Mesodermal cell (in vitro differentiated cells): ENCODE measurements around the gene GPD1L.

Experiments used
- H3K27ac ChIP-seq: 2 replicates; pipeline ENCODE4 v1.7.0; 2013; ENCODE audit warnings: mild to moderate bottlenecking, low read depth, low read length, moderate library complexity; ENCODE audit not compliant: severe bottlenecking
- H3K36me3 ChIP-seq: 2 replicates; pipeline ENCODE4 v1.7.1; 2013; ENCODE audit warnings: mild to moderate bottlenecking, low read length, moderate library complexity; ENCODE audit not compliant: control insufficient read depth, insufficient read depth
- H3K4me1 ChIP-seq: one replicate; pipeline ENCODE4 v1.7.1; 2013; ENCODE audit warnings: mild to moderate bottlenecking, low read length; ENCODE audit not compliant: insufficient read depth, control insufficient read depth, poor library complexity, severe bottlenecking
- H3K4me3 ChIP-seq: 2 replicates; pipeline ENCODE4 v1.7.0; 2013; ENCODE audit warnings: low read length, control low read depth, mild to moderate bottlenecking; ENCODE audit not compliant: insufficient read depth, poor library complexity, severe bottlenecking; ENCODE audit errors: extremely low read depth
- H3K9me3 ChIP-seq: 2 replicates; pipeline ENCODE4 v1.7.1; 2013; ENCODE audit warnings: mild to moderate bottlenecking, low read length, moderate library complexity; ENCODE audit not compliant: control insufficient read depth
- WGBS, 2 experiments: methylation state at CpG; one replicate each; pipeline ENCODE4 v1.1.5; 2013; ENCODE audit warnings: missing lambda C conversion rate in 2 of 2; ENCODE audit not compliant: insufficient coverage in 2 of 2; 5-methylcytosine and 5-hydroxymethylcytosine counted together

GPD1L gene

DNA sequence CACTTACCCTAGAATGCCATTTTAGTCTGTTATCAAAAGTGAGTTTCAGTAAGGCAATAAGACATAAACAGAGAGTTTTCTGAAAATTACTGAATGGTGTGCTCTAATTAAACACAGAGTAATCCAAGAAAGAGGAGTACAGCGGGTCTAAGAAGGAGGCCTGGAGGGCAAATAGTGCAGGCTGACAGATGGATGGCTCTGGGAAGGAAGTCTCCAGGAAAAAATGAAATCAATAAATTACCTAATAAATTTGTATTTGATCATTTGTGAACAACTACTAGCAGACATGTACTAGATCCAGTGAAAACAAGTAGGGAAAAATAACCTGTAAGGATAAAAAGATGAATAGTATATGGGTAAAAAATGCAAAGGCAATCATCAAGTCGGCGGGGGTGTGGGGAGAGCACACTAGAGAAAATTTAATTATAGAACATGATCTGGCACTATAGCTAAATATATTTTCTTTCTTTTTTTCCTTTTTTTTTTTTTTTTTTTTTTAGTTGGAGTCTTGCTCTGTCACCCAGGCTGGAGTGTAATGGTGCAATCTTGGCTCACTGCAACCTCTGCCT lies 22.6 kb upstream of the GPD1L start:
- Histone ChIP-seq H3K4me3 (no peak overlapping the region), H3K4me1 (no peaks in the 10 kb centered on the region), H3K36me3 (no peaks in the 10 kb centered on the region), H3K27ac (no peak overlapping the region), H3K9me3 (no peaks in the 10 kb centered on the region)
- no CpG with 5 or more reads among the region's 3 CpGs for WGBS, 2 experiments

GRCh38 chr3:32084870-32085269 lies 21.6 kb upstream of the GPD1L start:
- Histone ChIP-seq H3K9me3 (peaks cover 9% of the 10 kb centered on the region), H3K36me3 (no peaks in the 10 kb centered on the region), H3K4me3 (no peak overlapping the region), H3K27ac (no peak overlapping the region), H3K4me1 (no peaks in the 10 kb centered on the region)
- 71 to 86% methylated on average over 1 to 2 of the region's 2 CpGs for WGBS, 2 experiments

DNA sequence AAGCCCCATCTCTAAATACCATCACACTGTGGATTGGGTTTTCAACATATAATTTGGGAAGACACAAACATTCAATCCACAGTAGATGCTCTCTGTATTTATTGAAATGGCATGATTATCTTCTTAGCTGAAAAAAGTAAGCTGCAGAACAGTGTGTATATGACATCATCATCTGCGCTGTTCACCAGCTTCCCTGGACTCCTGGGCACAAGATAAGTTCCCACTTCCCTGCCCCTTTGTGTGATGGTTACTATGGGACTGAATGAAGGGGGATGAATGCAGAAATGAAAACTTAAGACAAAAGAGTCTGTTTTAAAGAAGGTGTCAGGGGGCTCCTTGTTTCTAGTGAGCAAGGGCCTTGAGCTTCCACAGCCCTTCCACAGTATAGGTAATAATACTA lies 20.0 kb upstream of the GPD1L start:
- 100% methylated on average over 1 of the region's 1 CpG; no CpG with 5 or more reads in 1 of the 2 experiments for WGBS, 2 experiments
- Histone ChIP-seq H3K4me3 (no peak overlapping the region), H3K27ac (no peak overlapping the region), H3K4me1 (no peaks in the 10 kb centered on the region), H3K9me3 (peaks cover 9% of the 10 kb centered on the region), H3K36me3 (no peaks in the 10 kb centered on the region)

GRCh38 chr3:32089476-32089875 lies 16.9 kb upstream of the GPD1L start:
- peaks cover 9% of the 10 kb centered on the region for H3K9me3 ChIP-seq
- H3K4me3 ChIP-seq, result no peak overlapping the region
- no peaks in the 10 kb centered on the region for H3K36me3 ChIP-seq
- H3K4me1 ChIP-seq, result no peaks in the 10 kb centered on the region
- H3K27ac ChIP-seq, result no peak overlapping the region
- WGBS, 2 experiments, result 91 to 100% methylated on average over 5 to 6 of the region's 6 CpGs

GRCh38 chr3:32093204-32093603 lies 13.2 kb upstream of the GPD1L start:
- H3K4me3 ChIP-seq, result no peak overlapping the region
- 93 to 100% methylated on average over 1 to 3 of the region's 5 CpGs for WGBS, 2 experiments

GRCh38 chr3:32095431-32095830 lies 11.0 kb upstream of the GPD1L start:
- no peaks in the 10 kb centered on the region for H3K4me1 ChIP-seq
- WGBS, 2 experiments, result no CpG with 5 or more reads among the region's 3 CpGs
- no peak overlapping the region for H3K4me3 ChIP-seq
- H3K27ac ChIP-seq, result no peak overlapping the region
- H3K9me3 ChIP-seq, result no peaks in the 10 kb centered on the region
- H3K36me3 ChIP-seq, result no peaks in the 10 kb centered on the region

More at GRCh38 chr3:32093204-32093603, 13.2 kb upstream of the GPD1L start:
- no peak overlapping the region for H3K27ac ChIP-seq
- H3K4me1 ChIP-seq, result no peaks in the 10 kb centered on the region
- H3K36me3 ChIP-seq, result no peaks in the 10 kb centered on the region
- peaks cover 9% of the 10 kb centered on the region for H3K9me3 ChIP-seq

- no peak overlapping the region for H3K4me3 ChIP-seq
- 100% methylated on average over 1 of the region's 1 CpG; no CpG with 5 or more reads in 1 of the 2 experiments for WGBS, 2 experiments
- no peaks in the 10 kb centered on the region for H3K36me3 ChIP-seq
- H3K4me1 ChIP-seq, result no peaks in the 10 kb centered on the region
- peaks cover 14% of the 10 kb centered on the region for H3K9me3 ChIP-seq
- no peak overlapping the region for H3K27ac ChIP-seq
Measured at GRCh38 chr3:32097768-32098167, 8.7 kb upstream of the GPD1L start.

DNA sequence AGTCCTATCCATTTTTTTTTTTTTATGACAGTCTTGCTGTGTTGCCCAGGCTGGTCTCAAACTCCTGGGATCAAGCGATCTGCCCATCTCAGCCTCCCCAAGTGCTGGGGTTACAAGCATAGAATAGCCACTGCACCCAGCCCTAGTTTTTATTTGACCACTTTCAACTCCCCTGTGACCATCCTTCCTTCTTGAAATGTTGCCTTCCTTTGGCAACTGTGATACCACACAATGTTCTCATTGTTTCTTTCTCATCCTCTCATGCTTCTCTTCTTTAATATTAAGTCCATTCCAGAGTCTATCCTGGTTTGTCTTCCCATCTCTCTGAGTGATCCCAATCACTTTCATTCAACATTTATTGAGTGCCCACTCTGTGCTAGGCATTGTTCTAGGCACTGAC lies 7.9 kb upstream of the GPD1L start:
- Histone ChIP-seq H3K4me3 (no peak overlapping the region), H3K36me3 (no peaks in the 10 kb centered on the region), H3K9me3 (peaks cover 19% of the 10 kb centered on the region), H3K27ac (no peak overlapping the region), H3K4me1 (no peaks in the 10 kb centered on the region)
- WGBS, 2 experiments, result 75 to 100% methylated on average over 1 of the region's 1 CpG

DNA sequence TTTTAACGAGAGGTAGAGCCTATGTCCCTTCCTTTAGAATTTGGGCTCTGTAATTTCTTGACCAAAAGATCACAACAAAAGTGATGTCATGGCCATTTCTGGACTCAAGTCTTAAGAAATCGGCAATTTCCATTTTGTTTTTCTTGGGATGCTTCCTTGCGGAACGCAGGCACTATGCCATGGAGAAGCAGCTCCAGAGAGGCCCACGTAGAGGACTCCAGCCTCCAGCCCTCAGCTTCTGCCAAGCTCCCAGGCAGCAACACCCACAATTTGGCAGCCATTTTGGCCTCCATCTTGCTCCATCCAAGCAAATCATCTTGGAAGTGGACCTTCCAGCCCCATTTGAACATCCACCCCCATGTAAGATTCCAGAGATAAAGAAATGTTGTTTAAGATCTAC lies 6.0 kb upstream of the GPD1L start:
- Histone ChIP-seq H3K9me3 (peaks cover 19% of the 10 kb centered on the region), H3K4me3 (no peak overlapping the region), H3K4me1 (no peaks in the 10 kb centered on the region), H3K27ac (no peak overlapping the region), H3K36me3 (no peaks in the 10 kb centered on the region)
- WGBS, 2 experiments, result 89 to 97% methylated on average over 4 to 5 of the region's 5 CpGs

DNA sequence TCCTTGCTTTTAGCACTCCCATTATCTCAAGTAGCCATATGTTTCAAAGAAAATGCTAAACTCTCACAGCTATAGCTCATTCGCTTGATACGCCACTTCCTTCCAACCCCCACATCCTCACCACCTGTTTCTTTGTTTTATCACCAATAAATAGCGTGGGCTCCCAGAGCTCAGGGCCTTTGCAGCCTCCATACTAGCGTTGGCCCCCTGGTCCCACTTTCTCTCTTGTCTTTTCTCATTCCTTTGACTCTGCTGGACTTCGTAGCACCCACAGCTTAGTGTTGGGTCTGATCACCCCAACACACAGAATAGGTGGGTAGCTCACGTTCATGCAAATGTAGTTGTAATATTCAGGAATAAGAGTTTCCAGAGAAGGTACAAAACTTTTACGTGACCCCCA lies 4.1 kb upstream of the GPD1L start:
- Histone ChIP-seq H3K4me3 (no peak overlapping the region), H3K9me3 (peaks cover 19% of the 10 kb centered on the region), H3K36me3 (no peaks in the 10 kb centered on the region), H3K4me1 (peaks cover 3% of the 10 kb centered on the region), H3K27ac (no peak overlapping the region)
- WGBS, 2 experiments, result 91 to 98% methylated on average over 4 to 5 of the region's 7 CpGs

GRCh38 chr3:32104492-32104891 lies 1.9 kb upstream of the GPD1L start:
- Histone ChIP-seq H3K9me3 (peaks cover 19% of the 10 kb centered on the region), H3K4me3 (no peak overlapping the region), H3K4me1 (peaks cover 3% of the 10 kb centered on the region), H3K27ac (no peak overlapping the region), H3K36me3 (no peaks in the 10 kb centered on the region)
- 96 to 98% methylated on average over 3 of the region's 4 CpGs for WGBS, 2 experiments
